HG02938 (cell line): ENCODE measurements around the gene GABBR2.
"Not testable (repeated sequence)": the region's sequence is repeated elsewhere in the genome, so short reads cannot be mapped to it uniquely, and the experiment has no call there.

Source experiments
- ATAC-seq: cut with Tn5 transposase; IDR thresholded peaks from one replicate; pipeline ENCODE4 v1.9.1; 2021; ENCODE audit warnings: mild to moderate bottlenecking, moderate library complexity; ENCODE audit not compliant: unreplicated experiment

The GABBR2 gene

DNA sequence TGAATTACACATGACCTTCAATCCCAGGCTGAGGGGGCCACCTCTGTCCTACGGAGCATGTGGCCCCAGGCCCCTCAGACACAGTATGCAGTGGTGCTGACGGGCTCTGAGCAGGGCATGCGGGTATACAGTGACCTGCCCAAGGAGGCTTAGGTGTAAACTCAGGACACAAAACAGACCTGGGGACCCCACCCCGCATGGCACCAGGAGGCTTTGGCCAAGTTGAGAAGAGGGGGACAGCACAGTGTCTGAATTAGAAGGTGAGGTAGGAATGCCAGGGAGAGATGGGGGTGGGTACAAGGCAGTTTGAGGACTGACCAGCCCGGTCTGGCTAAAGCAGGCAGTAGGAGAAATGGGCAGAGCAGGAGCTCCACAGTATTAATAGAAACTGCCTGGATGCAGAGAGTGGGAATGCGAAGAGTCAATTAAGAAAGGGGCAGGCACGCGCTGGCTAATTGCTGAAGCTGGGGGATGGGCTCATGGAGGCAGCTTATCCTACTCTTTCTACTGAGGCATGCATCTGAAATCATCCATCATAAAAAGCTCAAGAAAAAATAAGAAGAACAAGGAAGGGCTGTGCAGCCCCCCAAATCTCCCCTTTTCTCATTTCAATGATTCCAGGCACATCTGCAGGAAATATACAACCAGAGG, 109.0 kb downstream of the GABBR2 start:
- ATAC-seq = no peak

DNA sequence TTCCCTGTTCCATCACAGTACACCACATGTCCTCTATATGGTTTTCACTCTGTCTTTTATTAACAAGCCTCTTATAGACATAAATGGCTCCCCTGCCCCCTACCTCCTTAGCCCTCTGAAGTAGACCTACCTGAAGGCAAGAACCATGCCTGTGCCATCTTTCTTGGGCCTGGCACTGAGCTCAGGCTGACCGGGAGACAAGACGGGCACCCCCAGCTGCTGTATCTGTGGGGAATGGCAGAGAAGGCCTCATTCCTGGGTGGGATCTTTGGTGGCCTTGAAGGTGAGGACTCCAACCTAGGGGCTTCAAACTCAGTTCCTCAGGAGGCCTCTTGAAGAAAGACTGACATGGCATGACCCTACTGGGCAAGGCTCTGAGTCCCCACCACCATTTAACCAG, 109.9 kb downstream of the GABBR2 start:
- ATAC-seq = no peak

DNA sequence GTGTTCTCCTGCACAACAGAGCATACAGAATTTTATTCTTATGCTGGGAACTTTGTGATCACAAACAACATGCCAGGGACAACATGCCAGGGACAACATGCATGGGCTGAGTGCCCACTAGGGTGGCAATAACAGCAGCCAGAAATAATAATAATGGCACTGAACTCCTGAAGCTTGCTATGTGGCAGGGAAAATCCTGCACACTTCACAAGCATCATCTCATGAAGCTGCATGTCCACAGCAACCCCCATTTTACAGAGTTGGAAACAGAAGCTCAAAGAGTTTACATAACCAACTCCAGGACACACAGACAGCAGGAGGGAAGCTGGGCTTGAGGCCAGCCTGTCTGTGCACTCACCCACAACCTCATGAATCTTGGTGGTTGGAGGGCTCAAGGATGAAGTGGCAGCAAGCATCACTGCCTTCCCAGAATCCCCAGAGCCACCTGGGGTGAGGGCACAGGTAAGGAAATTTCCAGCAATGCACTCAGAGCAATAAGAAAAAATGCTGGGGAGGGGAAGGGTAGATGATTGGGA, 111.4 kb downstream of the GABBR2 start:
- ATAC-seq = no peak

GRCh38 chr9:98596486-98596885, 112.2 kb downstream of the GABBR2 start:
- no peak for ATAC-seq

DNA sequence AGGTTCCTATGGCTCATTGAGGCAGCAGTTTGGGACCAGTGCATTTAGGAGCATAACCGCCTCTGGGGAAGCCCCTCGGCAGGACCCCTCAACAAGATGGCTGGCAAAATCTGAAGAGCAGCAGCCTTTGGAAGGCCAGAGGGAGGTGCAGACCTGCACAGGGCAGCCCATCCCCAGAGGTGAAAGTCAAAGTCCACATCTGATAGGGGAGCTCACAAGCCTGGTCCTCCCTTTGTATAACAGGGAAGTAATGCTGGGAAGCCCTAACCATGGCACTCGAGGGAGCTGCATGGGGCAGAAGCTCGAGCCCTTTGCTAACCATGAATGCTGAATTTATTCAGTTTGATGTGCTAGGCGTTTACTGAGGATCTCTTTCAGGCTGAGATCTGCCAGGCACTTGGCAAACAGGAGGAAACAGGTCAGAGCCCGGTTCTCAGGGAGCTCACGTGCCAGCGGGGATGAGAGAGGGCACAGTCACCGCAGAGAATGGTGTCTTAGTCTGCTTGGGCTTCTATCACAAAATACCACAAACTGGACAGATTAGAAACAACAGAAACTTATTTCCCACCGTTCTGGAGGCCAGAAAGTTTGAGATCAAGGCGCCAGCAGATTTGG, 114.1 kb downstream of the GABBR2 start:
- no peak for ATAC-seq

- ATAC-seq = no peak
These were observed 115.1 kb downstream of the GABBR2 start for GRCh38 chr9:98593354-98594253.

- no peak for ATAC-seq
These were observed 117.0 kb downstream of the GABBR2 start for GRCh38 chr9:98591696-98592095.

DNA sequence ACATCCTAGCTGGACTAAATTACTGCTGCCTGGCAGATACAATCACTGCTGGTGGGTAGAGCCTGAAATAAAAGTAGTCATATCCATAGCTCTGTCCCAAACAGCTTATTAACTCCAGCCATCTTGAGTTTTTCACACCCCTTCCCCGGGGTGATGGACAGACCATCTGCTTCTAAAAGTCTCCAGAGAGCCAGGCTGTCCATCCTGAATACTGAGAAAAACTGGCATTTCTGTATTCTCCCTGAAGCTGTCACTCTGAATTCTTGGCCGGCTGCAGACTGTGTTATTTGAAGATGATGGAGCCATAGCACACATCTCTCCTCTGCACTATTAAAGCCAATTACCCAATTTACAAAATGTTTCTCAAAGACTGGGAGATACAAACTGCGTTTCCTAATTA, 118.6 kb downstream of the GABBR2 start:
- no peak for ATAC-seq

- ATAC-seq = no peak
These were observed 119.6 kb downstream of the GABBR2 start for GRCh38 chr9:98589102-98589501.

DNA sequence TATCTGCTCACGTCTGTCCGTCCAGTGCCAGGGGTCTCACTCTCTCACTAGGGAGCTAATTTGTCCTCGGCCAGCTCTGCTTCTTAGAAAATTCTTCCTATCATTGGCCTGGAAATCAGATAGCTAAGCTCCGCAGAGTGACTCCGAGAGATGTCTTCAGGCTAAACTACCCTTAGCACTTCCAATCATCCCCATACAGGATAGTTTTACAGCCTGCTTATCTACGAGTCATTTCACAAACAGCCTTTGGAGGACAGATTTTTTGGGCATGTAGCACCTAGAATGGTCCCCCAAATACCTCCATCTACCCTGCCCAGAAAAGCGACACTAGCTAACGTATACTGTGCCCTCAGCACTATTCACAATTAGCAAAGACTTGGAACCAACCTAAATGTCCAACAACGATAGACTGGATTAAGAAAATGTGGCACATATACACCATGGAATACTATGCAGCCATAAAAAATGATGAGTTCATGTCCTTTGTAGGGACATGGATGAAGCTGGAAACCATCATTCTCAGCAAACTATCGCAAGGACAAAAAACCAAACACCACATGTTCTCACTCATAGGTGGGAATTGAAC, 123.8 kb downstream of the GABBR2 start:
- not testable (repeated sequence) for ATAC-seq

GRCh38 chr9:98584059-98584458, 124.7 kb downstream of the GABBR2 start:
- no peak for ATAC-seq

DNA sequence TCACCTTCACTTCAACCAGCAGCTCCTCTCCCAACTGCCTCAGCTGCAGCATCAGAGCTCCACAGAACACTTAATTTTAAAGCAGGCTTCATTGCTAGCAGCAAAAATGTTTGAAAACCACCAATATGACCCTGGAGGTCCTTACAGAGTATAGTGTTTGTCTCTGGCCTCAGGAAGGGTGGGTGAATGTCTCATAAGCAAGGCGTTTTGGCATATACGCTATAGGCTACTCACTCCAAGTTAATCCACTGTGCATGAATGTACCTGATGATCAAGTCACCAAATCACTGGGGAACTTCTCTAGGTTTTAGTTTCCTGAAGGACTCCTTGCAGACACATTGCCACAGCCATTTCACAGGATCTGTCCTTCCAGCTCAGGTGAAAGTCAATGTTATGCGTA, 125.3 kb downstream of the GABBR2 start:
- no peak for ATAC-seq

- no peak for ATAC-seq
These were observed 127.8 kb downstream of the GABBR2 start for GRCh38 chr9:98580956-98581355.

GRCh38 chr9:98579700-98580099, 129.0 kb downstream of the GABBR2 start:
- ATAC-seq = no peak

DNA sequence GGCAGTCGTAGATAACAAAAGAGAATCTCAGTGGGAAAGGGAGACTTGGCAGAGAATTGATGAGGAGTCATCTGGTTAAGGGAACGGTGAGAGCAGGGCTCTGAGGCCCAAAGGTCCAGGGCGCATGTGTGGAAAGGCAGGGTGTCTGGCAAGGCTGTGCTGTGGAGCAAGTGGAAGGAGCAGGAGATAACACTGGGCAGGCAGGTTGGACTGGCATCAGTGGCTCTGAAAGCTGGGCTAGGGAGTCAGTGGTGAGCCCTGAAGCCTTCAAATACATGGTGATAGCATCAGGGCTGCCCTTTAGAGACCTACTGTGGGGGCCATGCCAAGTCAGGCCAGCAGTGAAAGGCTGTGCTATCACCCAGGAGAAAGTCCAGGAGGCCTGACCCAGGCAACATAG, 131.3 kb downstream of the GABBR2 start:
- ATAC-seq = no peak

GRCh38 chr9:98576859-98577258, 131.9 kb downstream of the GABBR2 start:
- no peak for ATAC-seq

DNA sequence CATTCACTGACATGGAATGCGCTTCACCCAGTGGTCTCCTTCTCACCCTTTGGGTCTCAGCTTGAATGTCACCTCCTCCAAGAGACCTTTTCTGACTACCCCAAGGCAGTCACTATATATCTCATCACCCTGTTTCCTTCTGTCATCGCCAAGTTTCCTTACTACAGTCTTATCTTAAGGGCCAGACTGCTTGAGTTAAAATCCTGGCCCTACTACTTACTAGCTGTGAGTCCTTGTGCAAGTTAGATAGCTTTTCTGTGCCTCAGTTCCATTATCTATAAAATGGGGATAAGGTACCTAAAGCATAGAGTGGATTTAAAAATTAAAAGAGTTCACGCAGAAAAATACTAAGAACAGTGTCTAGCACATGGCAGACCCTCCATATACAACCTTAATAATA, 132.4 kb downstream of the GABBR2 start:
- ATAC-seq = no peak

DNA sequence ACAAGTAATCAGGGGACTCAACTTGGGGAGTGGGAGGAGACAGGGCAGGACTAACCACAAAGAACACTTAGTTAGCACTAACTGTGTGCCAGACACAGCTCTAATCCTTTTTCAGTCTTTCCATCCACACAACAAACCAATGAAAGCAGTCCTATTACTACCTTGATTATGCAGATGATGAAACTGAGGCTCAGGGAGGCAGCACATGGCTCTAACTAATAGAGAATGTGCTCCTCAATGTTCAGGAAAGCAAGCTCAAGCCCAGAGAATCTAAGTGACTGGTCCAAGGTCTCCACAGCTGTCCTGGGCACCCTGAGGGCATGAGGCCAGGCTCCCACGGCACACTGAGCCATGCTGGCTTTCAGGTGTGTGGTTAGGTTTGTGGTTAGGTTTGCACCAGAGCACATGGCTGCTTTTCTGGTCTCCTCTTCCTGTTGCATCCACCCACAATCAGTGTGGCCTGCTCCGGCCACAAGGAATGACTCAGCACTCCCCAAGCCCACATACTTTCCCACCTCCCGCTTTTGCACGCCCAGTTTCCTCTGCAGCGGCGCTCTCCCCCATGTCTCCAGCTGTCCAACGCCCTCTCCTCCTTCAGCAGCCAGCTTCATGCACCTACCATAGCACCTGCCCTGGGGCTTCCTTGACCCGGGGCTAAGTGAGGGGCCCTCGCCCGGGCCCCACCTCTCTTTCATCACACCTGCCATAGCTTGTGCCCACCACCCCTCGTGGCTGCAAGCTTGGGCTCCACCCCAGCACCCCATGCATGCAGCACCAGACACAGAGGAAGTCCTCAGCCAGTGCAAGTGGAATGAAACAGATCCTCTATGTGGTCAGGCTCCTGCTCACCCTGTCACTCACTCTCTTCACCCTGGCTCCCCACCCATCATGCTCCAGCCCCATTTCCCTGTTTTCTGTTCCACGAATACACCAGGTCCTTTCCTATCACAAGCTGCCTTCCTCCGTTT, 133.1 kb downstream of the GABBR2 start:
- ATAC-seq = peak; percentile 80

GRCh38 chr9:98573749-98574278, 134.9 kb downstream of the GABBR2 start:
- no peak for ATAC-seq

- ATAC-seq = no peak
These were observed 135.9 kb downstream of the GABBR2 start for GRCh38 chr9:98572796-98573195.
